Heart left ventricle (tissue), 16 donors: ENCODE results near the gene GUSB. TPM values are rescaled to one million over a fixed set of nuclear protein-coding genes. Genes with fewer than 3 reads are reported as not detected.
"Not testable (repeated sequence)": the region's sequence is repeated elsewhere in the genome, so short reads cannot be mapped to it uniquely, and the experiment has no call there.

Source experiments
- ATAC-seq, 4 donors: fragments of 200-7000 bp; cut with Tn5 transposase; one replicate each; pipeline ENCODE4 v1.9.1; 2020 to 2022; ENCODE audit warnings: moderate library complexity in 4 of 4, mild to moderate bottlenecking in 3 of 4, moderate number of reproducible peaks in 1 of 4
- DNase-seq, 5 donors: peaks; one replicate each; pipeline ENCODE4 v3.0.0-alpha.2; 2020
- H3K27ac ChIP-seq, 12 donors: fragments of 200-600 bp; sonication (generic) in 4 of 12; one replicate each; pipeline versions ENCODE4 v1.5.0 to v1.8.0; 2016 to 2022; ENCODE audit warnings: mild to moderate bottlenecking in 2 of 12
- H3K27me3 ChIP-seq, 9 donors: fragments of 200-600 bp; sonication (generic) in 2 of 9; one replicate each; pipeline versions ENCODE4 v1.5.1 to v1.8.0; 2016 to 2022; ENCODE audit warnings: mild to moderate bottlenecking in 3 of 9
- H3K36me3 ChIP-seq, 9 donors: fragments of 200-600 bp; sonication (generic) in 2 of 9; one replicate each; pipeline versions ENCODE4 v1.5.0 to v1.8.0; 2018 to 2022; ENCODE audit warnings: mild to moderate bottlenecking in 2 of 9
- H3K4me1 ChIP-seq, 12 donors: fragments of 200-600 bp; sonication (generic) in 4 of 12; one replicate each; pipeline versions ENCODE4 v1.5.0 to v1.8.0; 2016 to 2022; ENCODE audit warnings: mild to moderate bottlenecking in 3 of 12
- H3K4me3 ChIP-seq, 12 donors: fragments of 200-600 bp; sonication (generic) in 4 of 12; one replicate each; pipeline versions ENCODE4 v1.5.0 to v1.8.0; 2017 to 2022; ENCODE audit warnings: mild to moderate bottlenecking in 9 of 12, moderate library complexity in 4 of 12
- H3K9me3 ChIP-seq, 12 donors: fragments of 200-600 bp; sonication (generic) in 4 of 12; one replicate each; pipeline versions ENCODE4 v1.5.0 to v1.8.0; 2016 to 2022; ENCODE audit warnings: mild to moderate bottlenecking in 1 of 12
- POLR2A ChIP-seq, 2 donors: fragments of 450-650 bp; IDR thresholded peaks; one replicate each; pipeline ENCODE4 v1.6.1; 2017; ENCODE audit warnings: antibody characterized with exemption in 2 of 2, mild to moderate bottlenecking in 2 of 2, moderate library complexity in 2 of 2
- WGBS, 4 donors: extraction: QIAGEN DNeasy Blood & Tissue Kit in 2 of 4; methylation state at CpG; one replicate each; pipeline versions ENCODE4 v1.1.5 to v1.1.7; 2013 to 2018; 5-methylcytosine and 5-hydroxymethylcytosine counted together
- intact Hi-C, 10 donors: fragments of 100-400 bp; cut with DNase I; formaldehyde crosslinking; loops; one replicate each; pipeline versions ENCODE4 v1.11.1 to v1.14.2; 2022
- polyA plus RNA-seq, 2 donors: library from polyadenylated mRNA; stranded (reverse); fragments of 200-250 nt; gene quantifications; one replicate each; pipeline ENCODE4 v1.2.3, GENCODE V29; 2013
- total RNA-seq, 9 donors: library from RNA; depleted of rRNA in 2 of 9; stranded (reverse); fragments of >200 nt in 2 of 9; fragmentation: NEBNext Ultra II Directional in 3 of 9; extraction: Animal tissue kit (Norgen Biotek cat#: 25700) in 3 of 9; gene quantifications; one replicate each; pipeline versions ENCODE4 v1.1.0 to v1.2.4, GENCODE V29; 2016 to 2023
- TF ChIP-seq, protein P1 (sequence below), 12 donors: fragments of 200-600 bp; sonication (generic) in 4 of 12; IDR thresholded peaks; one replicate each; pipeline versions ENCODE4 v1.5.0 to v1.8.0; 2018 to 2022; ENCODE audit warnings: antibody characterized with exemption in 12 of 12, mild to moderate bottlenecking in 5 of 12
- donor health status: ischemic (EF 13 %, LVEDD 7.1; RV severe dilation, severe dysfunction).
- donor health status: healthy with polysubstance abuse.
- donor health status: DM: no; HTN: yes; CAD: no.
- donor health status: DM: no; HTN: no; CAD: no.
- donor health status: ischemic (EF 25% LVEDD 6.9; RV normal size, moderate dysfunction).
- donor health status: ischemic (EF 25% LVEDD 5.7; RV mildly dilated, moderate dysfunction).
- donor health status: healthy.
- donor health status: DM: yes; HTN: yes; CAD: no.
- donor health status: ischemic (EF 35%, LVEDD 5.7; RV mildly dilated, moderate dysfunction).
- donor health status: nonischemic (EF 11% LVEDD 7.7; RV severe dilation, severe dysfunction).
- donor health status: DM: yes; HTN: yes; CAD: no.
- donor health status: PGD.
- donor health status: ischemic (EF 29% LVEDD 5.4; RV normal size, mild dysfunction).
- donor health status: nonischemic (EF 23%, LVEDD 6.1; RV moderate dilation, normal function).

GUSB gene
- total and polyA plus RNA-seq, 11 donors, result 9.9 to 47.3 (median 14.9) TPM

DNA sequence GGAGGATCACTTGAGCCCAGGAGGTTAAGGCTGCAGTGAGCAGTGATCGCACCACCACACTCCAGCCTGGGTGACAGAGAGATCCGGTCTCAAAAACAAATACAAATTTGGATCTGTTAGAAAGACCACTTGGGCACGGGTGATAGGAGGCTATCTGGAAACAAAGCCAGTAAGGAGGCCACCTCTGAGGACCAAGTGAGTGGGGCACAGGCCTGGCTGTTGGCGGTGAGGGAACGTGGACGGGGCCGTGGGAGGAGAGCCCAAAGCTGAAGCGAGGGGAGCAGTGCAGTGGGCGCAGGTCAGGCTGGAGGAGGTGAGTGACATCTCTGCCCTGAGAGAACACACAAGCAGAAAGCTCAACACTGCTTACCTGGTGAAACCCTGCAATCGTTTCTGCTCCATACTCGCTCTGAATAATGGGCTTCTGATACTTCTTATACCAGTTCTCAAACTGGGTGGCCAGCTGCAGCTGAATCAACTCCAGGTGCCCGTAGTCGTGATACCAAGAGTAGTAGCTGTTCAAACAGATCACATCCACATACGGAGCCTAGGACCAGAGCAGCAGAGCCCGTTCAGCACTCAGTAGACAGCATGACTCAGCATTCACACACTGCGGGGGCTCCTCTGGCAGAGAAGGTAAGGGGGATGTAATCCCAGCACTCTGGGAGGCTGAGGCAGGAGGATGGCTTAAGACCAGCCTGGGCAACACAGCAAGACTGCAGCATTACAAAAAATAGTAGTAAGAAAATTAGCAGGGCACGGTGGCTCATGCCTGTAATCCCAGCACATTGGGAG, 14.5 kb downstream of the GUSB start:
- intact Hi-C loops, result no loop called here
- 94 to 96% (median 95%) methylated on average over 15 to 17 of the region's 17 CpGs for WGBS, 4 donors
- peaks cover 0 to 100% (median 98%) of the 10 kb centered on the region in 9 donors for H3K36me3 ChIP-seq
- H3K4me1 ChIP-seq, result no peaks in the 10 kb centered on the region
- no peak overlapping the region for H3K4me3 ChIP-seq
- no peaks in the 10 kb centered on the region for H3K9me3 ChIP-seq
- H3K27me3 ChIP-seq, result no peaks in the 10 kb centered on the region
- H3K27ac ChIP-seq, result no peak overlapping the region
- TF ChIP-seq POLR2A (IDR thresholded peaks at IDR 0.05), result no peak
- TF ChIP-seq, protein P1, sequence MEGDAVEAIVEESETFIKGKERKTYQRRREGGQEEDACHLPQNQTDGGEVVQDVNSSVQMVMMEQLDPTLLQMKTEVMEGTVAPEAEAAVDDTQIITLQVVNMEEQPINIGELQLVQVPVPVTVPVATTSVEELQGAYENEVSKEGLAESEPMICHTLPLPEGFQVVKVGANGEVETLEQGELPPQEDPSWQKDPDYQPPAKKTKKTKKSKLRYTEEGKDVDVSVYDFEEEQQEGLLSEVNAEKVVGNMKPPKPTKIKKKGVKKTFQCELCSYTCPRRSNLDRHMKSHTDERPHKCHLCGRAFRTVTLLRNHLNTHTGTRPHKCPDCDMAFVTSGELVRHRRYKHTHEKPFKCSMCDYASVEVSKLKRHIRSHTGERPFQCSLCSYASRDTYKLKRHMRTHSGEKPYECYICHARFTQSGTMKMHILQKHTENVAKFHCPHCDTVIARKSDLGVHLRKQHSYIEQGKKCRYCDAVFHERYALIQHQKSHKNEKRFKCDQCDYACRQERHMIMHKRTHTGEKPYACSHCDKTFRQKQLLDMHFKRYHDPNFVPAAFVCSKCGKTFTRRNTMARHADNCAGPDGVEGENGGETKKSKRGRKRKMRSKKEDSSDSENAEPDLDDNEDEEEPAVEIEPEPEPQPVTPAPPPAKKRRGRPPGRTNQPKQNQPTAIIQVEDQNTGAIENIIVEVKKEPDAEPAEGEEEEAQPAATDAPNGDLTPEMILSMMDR (IDR thresholded peaks at IDR 0.05), result no peak
- no peak for DNase-seq
- no peak for ATAC-seq

DNA sequence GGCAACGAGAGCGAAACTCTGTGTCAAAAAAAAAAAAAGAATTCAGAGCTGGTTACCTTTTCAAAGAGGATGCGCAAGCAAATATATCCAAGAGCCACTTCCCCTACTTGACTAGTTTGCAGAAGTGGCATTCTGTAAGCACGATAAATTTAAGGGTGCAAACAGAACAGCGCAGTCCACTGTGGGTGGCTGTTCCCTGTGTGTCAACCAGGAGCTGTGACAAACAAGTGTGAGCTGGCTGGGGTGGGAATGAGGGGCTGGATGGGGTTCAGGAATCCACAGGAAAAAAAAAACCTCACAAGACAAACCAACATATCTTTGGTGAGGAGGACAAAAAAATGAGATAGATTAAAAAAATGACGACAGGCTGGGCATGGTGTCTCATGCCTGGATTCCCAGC, 15.9 kb downstream of the GUSB start:
- Histone ChIP-seq H3K9me3 (no peaks in the 10 kb centered on the region), H3K36me3 (peaks cover 0 to 100% (median 99%) of the 10 kb centered on the region in 9 donors), H3K27me3 (no peaks in the 10 kb centered on the region), H3K4me1 (no peaks in the 10 kb centered on the region), H3K27ac (no peak overlapping the region), H3K4me3 (no peak overlapping the region)
- 88 to 96% (median 95%) methylated on average over 6 of the region's 6 CpGs for WGBS, 4 donors
- TF ChIP-seq, protein P1 (IDR thresholded peaks at IDR 0.05), result no peak
- no peak for TF ChIP-seq POLR2A (IDR thresholded peaks at IDR 0.05)
- intact Hi-C loops, result no loop called here
- ATAC-seq (no peak), DNase-seq (no peak)

DNA sequence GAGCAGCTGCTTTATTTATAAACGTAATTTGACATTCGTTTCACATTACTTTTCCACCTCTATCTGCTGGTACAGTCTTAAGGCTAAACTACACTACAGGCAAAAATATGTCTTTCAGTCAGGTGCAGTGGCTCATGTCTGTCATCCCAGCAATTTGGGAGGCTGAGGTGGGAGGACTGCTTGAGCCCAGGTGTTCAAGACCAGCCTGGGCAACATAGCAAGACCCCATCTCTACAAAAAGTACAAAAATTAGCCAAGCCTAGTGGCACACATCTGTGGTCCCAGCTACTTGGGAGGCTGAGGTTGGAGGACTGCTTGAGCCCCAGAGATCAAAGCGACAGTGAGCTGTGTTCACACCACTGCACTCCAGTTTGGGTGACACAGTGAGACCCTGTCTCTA, 17.3 kb downstream of the GUSB start:
- H3K27me3 ChIP-seq, ATAC-seq, DNase-seq, intact Hi-C loops, H3K27ac ChIP-seq, H3K4me3 ChIP-seq, H3K4me1 ChIP-seq, H3K9me3 ChIP-seq: not testable (repeated sequence)
- WGBS, 4 donors, result 90 to 95% (median 93%) methylated on average over 3 of the region's 3 CpGs
- peaks cover 0 to 100% (median 99%) of the 10 kb centered on the region in 9 donors for H3K36me3 ChIP-seq

DNA sequence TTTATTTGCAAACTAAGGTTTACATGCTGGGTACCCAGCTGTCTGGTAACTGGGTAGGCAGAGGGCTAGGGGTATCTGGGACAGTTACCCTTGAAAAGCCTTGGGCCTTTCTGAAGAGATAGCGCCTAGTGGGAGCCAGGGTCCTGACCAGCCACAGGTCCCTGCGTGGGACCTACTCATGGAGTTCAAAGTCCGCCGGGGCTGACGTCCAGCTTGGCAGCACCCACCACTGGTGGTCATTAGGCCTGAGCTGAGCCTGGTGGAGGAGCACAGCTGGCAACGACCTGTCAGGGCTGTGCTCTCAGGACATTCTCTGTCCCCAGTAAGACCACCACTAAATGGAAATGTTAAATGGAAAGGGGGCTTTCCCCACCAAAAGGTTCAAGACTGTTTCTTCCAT, 20.0 kb downstream of the GUSB start:
- no peaks in the 10 kb centered on the region for H3K4me1 ChIP-seq
- DNase-seq (no peak), ATAC-seq (no peak)
- H3K27me3 ChIP-seq, result no peaks in the 10 kb centered on the region
- intact Hi-C loops, result no loop called here
- WGBS, 4 donors, result 83 to 91% (median 89%) methylated on average over 5 to 6 of the region's 6 CpGs
- no peak overlapping the region for H3K4me3 ChIP-seq
- H3K9me3 ChIP-seq, result no peaks in the 10 kb centered on the region
- peaks cover 0 to 100% (median 92%) of the 10 kb centered on the region in 9 donors for H3K36me3 ChIP-seq
- TF ChIP-seq, protein P1 (IDR thresholded peaks at IDR 0.05), result no peak
- no peak for TF ChIP-seq POLR2A (IDR thresholded peaks at IDR 0.05)
- no peak overlapping the region for H3K27ac ChIP-seq
